HepG2 (cell line): ENCODE measurements around the gene MDM4. TPM values are rescaled to one million over a fixed set of nuclear protein-coding genes. Genes with fewer than 3 reads are reported as not detected.
A peak's percentile ranks its signal among the peaks of the same experiment; 100 is the strongest.

Experiments used
- AGO2 ChIP-seq: fragments of 200-400 bp; formaldehyde crosslinking; optimal IDR thresholded peaks from 2 replicates; pipeline ENCODE3; 2017; ENCODE audit warnings: mild to moderate bottlenecking, low read depth, low read length, moderate library complexity
- ELF1 ChIP-seq: sonication (generic); formaldehyde crosslinking; IDR thresholded peaks from 2 replicates; pipeline ENCODE4 v1.4.0; 2020; ENCODE audit warnings: missing genetic modification reagents
- FOXA3 ChIP-seq: IDR thresholded peaks from 2 replicates; pipeline ENCODE4 v1.6.1; 2016; ENCODE audit warnings: missing genetic modification reagents, missing compliant biosample characterization
- GATA4 ChIP-seq: sonication (generic); IDR thresholded peaks from 2 replicates; pipeline ENCODE4 v1.6.1; 2016; ENCODE audit warnings: antibody characterized with exemption, low read depth, borderline replicate concordance
- GPN1 ChIP-seq: sonication (generic); formaldehyde crosslinking; IDR thresholded peaks from 2 replicates; pipeline ENCODE4 v1.5.1; 2020; ENCODE audit warnings: missing genetic modification reagents, borderline replicate concordance
- HNF4A ChIP-seq: sonication (generic); formaldehyde crosslinking; IDR thresholded peaks from 2 replicates; pipeline ENCODE4 v1.4.0; 2020; ENCODE audit warnings: missing genetic modification reagents
- HNRNPL ChIP-seq: fragments of 200-400 bp; formaldehyde crosslinking; IDR thresholded peaks from 2 replicates; pipeline ENCODE4 v1.6.1; 2017; ENCODE audit warnings: mild to moderate bottlenecking, low read depth, low read length
- HNRNPLL ChIP-seq: fragments of 200-400 bp; formaldehyde crosslinking; IDR thresholded peaks from 2 replicates; pipeline ENCODE4 v1.6.1; 2017; ENCODE audit warnings: mild to moderate bottlenecking, low read depth, low read length; ENCODE audit not compliant: poor library complexity, severe bottlenecking
- HNRNPUL1 ChIP-seq: fragments of 200-400 bp; formaldehyde crosslinking; IDR thresholded peaks from 2 replicates; pipeline ENCODE4 v1.6.1; 2017; ENCODE audit warnings: low read depth, mild to moderate bottlenecking, low read length, moderate library complexity
- MAX ChIP-seq: IDR thresholded peaks from 2 replicates; pipeline ENCODE4 v1.6.1; 2012; ENCODE audit warnings: inconsistent platforms
- NCOR1 ChIP-seq: fragments of 200-600 bp; sonication (generic); IDR thresholded peaks from 2 replicates; pipeline ENCODE4 v1.7.0; 2017; ENCODE audit warnings: antibody characterized with exemption, low read length, borderline replicate concordance
- NR1H2 ChIP-seq: sonication (generic); formaldehyde crosslinking; IDR thresholded peaks from 2 replicates; pipeline ENCODE4 v1.8.1; 2022; ENCODE audit warnings: low read depth, missing genetic modification reagents, borderline replicate concordance
- PHF21A ChIP-seq: sonication (generic); formaldehyde crosslinking; IDR thresholded peaks from 2 replicates; pipeline ENCODE4 v1.5.0; 2020; ENCODE audit warnings: mild to moderate bottlenecking, missing genetic modification reagents
- PHF8 ChIP-seq: sonication (generic); formaldehyde crosslinking; IDR thresholded peaks from 2 replicates; pipeline ENCODE4 v1.5.0; 2020; ENCODE audit warnings: missing genetic modification reagents
- PPARG ChIP-seq: conservative IDR thresholded peaks from 2 replicates; pipeline ENCODE4 v1.6.1; 2016; ENCODE audit warnings: missing biosample characterization, missing genetic modification reagents
- PRPF4 ChIP-seq: fragments of 200-400 bp; formaldehyde crosslinking; IDR thresholded peaks from 2 replicates; pipeline ENCODE4 v1.6.1; 2016; ENCODE audit warnings: low read length, low read depth; ENCODE audit not compliant: poor library complexity, severe bottlenecking
- RFXANK ChIP-seq: IDR thresholded peaks from 2 replicates; pipeline ENCODE4 v1.6.1; 2016
- SMAD9 ChIP-seq: sonication (generic); formaldehyde crosslinking; IDR thresholded peaks from 2 replicates; pipeline ENCODE4 v1.5.1; 2020; ENCODE audit warnings: mild to moderate bottlenecking, missing genetic modification reagents
- SNAI1 ChIP-seq: sonication (generic); formaldehyde crosslinking; IDR thresholded peaks from 2 replicates; pipeline ENCODE4 v1.5.0; 2020; ENCODE audit warnings: mild to moderate bottlenecking, missing genetic modification reagents, borderline replicate concordance
- U2AF1 ChIP-seq: fragments of 200-400 bp; formaldehyde crosslinking; optimal IDR thresholded peaks from 2 replicates; pipeline ENCODE3; 2017; ENCODE audit warnings: mild to moderate bottlenecking, low read depth, low read length
- ZFP82 ChIP-seq: sonication (generic); formaldehyde crosslinking; IDR thresholded peaks from 2 replicates; pipeline ENCODE4 v1.5.1; 2020; ENCODE audit warnings: mild to moderate bottlenecking, missing genetic modification reagents, borderline replicate concordance
- ZNF24 ChIP-seq: fragments of 450-650 bp; IDR thresholded peaks from 2 replicates; pipeline ENCODE4 v1.6.1; 2017; ENCODE audit warnings: antibody characterized with exemption, mild to moderate bottlenecking
- ZNF460 ChIP-seq: sonication (generic); formaldehyde crosslinking; IDR thresholded peaks from 2 replicates; pipeline ENCODE4 v1.5.1; 2020; ENCODE audit warnings: missing genetic modification reagents, mild to moderate bottlenecking, borderline replicate concordance
- ZNF761 ChIP-seq: sonication (generic); formaldehyde crosslinking; conservative IDR thresholded peaks from 2 replicates; pipeline ENCODE4 v1.4.0; 2020; ENCODE audit warnings: mild to moderate bottlenecking, missing genetic modification reagents
- ZNF766 ChIP-seq: sonication (generic); formaldehyde crosslinking; IDR thresholded peaks from 2 replicates; pipeline ENCODE4 v1.5.0; 2020; ENCODE audit warnings: missing genetic modification reagents, borderline replicate concordance
- ZNF772 ChIP-seq: sonication (generic); formaldehyde crosslinking; IDR thresholded peaks from 2 replicates; pipeline ENCODE4 v1.5.0; 2020; ENCODE audit warnings: mild to moderate bottlenecking, missing genetic modification reagents
- ZSCAN21 ChIP-seq: sonication (generic); formaldehyde crosslinking; IDR thresholded peaks from 2 replicates; pipeline ENCODE4 v1.8.0; 2022; ENCODE audit warnings: mild to moderate bottlenecking, missing genetic modification reagents, moderate library complexity, borderline replicate concordance
- polyA plus RNA-seq, 8 experiments: library from polyadenylated mRNA; depleted of rRNA in 3 of 8; stranded (reverse) in 7 of 8; unstranded in 1 of 8; fragments of >200 nt; fragmentation: Illumina TruSeq in 4 of 8; extraction: Trizol in 4 of 8; gene quantifications; 2 replicates each; pipeline versions ENCODE4 v1.2.1 to v1.2.3, GENCODE V29; 2011 to 2016; ENCODE audit warnings: low read depth in 4 of 8, missing spikeins in 1 of 8, mixed read lengths in 1 of 8; ENCODE audit not compliant: insufficient read depth in 1 of 8
- total RNA-seq, 5 experiments: library from RNA; depleted of rRNA; stranded (reverse); fragments of >200 nt; fragmentation: Illumina TruSeq; extraction: Trizol; gene quantifications; 2 replicates each; pipeline ENCODE4 v1.2.3, GENCODE V29; 2016; ENCODE audit warnings: low read depth in 1 of 5
- TF ChIP-seq, protein P1 (sequence below): sonication (generic); formaldehyde crosslinking; IDR thresholded peaks from 2 replicates; pipeline ENCODE4 v1.4.0; 2020; ENCODE audit warnings: missing genetic modification reagents

Gene MDM4
- total and polyA plus RNA-seq, 2 of the 13 experiments (the other 11 are each of a cell fraction or from before 2014, with no cell fraction given), result 14.9 to 19.0 TPM

GRCh38 chr1:204493984-204494280, 22.3 kb upstream of the MDM4 start (continued):
- TF ChIP-seq HNRNPLL (no peak), ZFP82 (CRISPR knock-in tag) (peak; percentile 62; the same call in 1 of the 2 replicates), GATA4 (peak; percentile 63; the same call in 1 of the 2 replicates), ZSCAN21 (CRISPR knock-in tag) (no peak), GPN1 (CRISPR knock-in tag) (no peak), PHF8 (peak; percentile 57; the same call in 1 of the 2 replicates), ZNF761 (CRISPR knock-in tag) (no peak), NR1H2 (CRISPR knock-in tag) (no peak), NCOR1 (peak; percentile 17; the same call in 1 of the 2 replicates), FOXA3 (CRISPR knock-in tag) (peak; percentile 21; the same call in 1 of the 2 replicates), ZNF772 (CRISPR knock-in tag) (no peak), U2AF1 (peak; percentile 30), RFXANK (CRISPR knock-in tag) (no peak), AGO2 (no peak), HNRNPL (0 out of 2 replicates have a peak, but pooled peaks have one; percentile 71), MAX (peak; percentile 16; the same call in 1 of the 2 replicates), HNRNPUL1 (no peak), HNF4A (CRISPR knock-in tag) (0 out of 2 replicates have a peak, but pooled peaks have one; percentile 14), SNAI1 (CRISPR knock-in tag) (0 out of 2 replicates have a peak, but pooled peaks have one; percentile 25), ZNF460 (peak; percentile 8; the same call in 1 of the 2 replicates), PPARG (CRISPR knock-in tag) (peak; percentile 81), PHF21A (CRISPR knock-in tag) (0 out of 2 replicates have a peak, but pooled peaks have one; percentile 6), SMAD9 (CRISPR knock-in tag) (no peak), ZNF766 (CRISPR knock-in tag) (no peak), ELF1 (0 out of 2 replicates have a peak, but pooled peaks have one; percentile 35), ZNF24 (no peak), PRPF4 (peak; percentile 72)
- TF ChIP-seq, protein P1, sequence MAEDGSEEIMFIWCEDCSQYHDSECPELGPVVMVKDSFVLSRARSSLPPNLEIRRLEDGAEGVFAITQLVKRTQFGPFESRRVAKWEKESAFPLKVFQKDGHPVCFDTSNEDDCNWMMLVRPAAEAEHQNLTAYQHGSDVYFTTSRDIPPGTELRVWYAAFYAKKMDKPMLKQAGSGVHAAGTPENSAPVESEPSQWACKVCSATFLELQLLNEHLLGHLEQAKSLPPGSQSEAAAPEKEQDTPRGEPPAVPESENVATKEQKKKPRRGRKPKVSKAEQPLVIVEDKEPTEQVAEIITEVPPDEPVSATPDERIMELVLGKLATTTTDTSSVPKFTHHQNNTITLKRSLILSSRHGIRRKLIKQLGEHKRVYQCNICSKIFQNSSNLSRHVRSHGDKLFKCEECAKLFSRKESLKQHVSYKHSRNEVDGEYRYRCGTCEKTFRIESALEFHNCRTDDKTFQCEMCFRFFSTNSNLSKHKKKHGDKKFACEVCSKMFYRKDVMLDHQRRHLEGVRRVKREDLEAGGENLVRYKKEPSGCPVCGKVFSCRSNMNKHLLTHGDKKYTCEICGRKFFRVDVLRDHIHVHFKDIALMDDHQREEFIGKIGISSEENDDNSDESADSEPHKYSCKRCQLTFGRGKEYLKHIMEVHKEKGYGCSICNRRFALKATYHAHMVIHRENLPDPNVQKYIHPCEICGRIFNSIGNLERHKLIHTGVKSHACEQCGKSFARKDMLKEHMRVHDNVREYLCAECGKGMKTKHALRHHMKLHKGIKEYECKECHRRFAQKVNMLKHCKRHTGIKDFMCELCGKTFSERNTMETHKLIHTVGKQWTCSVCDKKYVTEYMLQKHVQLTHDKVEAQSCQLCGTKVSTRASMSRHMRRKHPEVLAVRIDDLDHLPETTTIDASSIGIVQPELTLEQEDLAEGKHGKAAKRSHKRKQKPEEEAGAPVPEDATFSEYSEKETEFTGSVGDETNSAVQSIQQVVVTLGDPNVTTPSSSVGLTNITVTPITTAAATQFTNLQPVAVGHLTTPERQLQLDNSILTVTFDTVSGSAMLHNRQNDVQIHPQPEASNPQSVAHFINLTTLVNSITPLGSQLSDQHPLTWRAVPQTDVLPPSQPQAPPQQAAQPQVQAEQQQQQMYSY, result 0 out of 2 replicates have a peak, but pooled peaks have one; percentile 35
